ENCODE results near the gene CDH16.

CDH16 gene

DNA sequence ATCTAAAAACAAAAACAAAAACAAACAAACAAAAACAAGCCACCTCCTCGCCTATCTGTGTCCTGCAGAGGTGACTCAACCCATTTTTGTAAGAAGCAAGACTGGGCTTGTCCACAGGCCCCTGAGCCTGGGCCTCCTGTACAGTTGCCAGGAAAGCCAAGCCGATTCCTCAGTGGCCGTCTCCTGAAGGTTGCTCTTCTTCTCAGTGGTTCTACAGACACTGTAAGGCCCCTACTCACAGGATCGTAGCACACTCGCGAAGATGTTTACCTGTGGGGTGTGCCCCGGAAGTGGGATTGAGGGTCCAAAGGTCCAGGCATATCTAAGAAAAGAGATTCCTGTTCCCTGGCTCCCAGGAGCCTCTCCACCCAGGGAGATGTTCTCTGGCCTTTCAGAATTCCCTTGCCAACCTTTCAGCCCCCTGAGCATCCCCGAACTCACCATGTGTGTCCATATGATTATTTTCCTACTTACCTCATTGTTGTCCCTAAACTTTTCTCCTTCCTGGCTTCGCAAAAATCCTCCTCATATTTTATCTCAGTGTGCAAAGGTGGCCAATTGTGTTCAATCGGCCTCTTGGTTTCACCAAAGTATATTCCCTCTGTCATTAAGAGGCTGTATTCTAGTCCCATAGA, 34.9 kb upstream of the CDH16 start:
- H3K36me3 ChIP-seq (ENCODE audit: insufficient read depth, low read length) = no peaks in the 10 kb centered on the region
- WGBS = 91% methylated on average over 10 of the region's 10 CpGs
- no peak overlapping the region for H3K4me3 ChIP-seq (ENCODE audit: low read length)
- H3K4me1 ChIP-seq (ENCODE audit: insufficient read depth, low read length) = no peaks in the 10 kb centered on the region
- no peak overlapping the region for H3K9ac ChIP-seq (ENCODE audit: low read depth, low read length)
- no peak overlapping the region for H3K27ac ChIP-seq (ENCODE audit: low read depth, low read length)
- peaks cover 13% of the 10 kb centered on the region for H3K27me3 ChIP-seq (ENCODE audit: insufficient read depth, low read length)
- 0 out of 2 replicates have a peak, but pooled peaks cover 9% of the 10 kb centered on the region for H3K9me3 ChIP-seq (ENCODE audit: insufficient read depth, low read depth, low read length)

DNA sequence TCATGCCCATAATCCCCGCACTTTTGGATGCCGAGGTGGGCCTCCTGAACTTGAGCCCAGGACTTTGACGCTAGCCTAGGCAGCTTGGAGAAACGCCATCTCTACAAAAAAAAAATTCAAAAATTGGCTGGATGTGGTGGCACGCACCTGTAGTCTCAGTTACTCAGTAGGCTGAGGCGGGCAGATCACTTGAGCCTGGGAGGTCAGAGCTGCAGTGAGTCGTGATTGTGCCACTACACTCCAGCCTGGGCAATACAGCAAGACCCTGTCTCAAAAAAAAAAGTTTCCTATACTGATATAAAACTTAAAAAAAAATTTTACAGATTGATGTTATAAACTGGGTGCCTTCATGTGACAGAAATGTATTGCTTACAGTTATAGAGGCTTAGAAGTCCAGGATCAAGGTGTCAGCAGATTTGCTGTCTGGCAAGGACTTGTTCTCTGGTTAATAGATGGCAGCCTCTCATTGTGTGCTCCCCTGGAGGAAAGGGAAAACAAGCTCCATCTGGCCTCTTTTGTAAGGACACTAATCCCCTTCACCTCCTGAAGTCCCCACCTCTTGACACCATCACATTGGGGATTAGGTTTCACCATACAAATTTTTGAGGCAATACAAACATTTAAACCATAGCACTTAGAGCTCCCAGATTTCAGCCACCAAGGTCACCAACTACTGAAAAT, 33.9 kb upstream of the CDH16 start:
- H3K4me1 ChIP-seq (ENCODE audit: insufficient read depth, low read length) = no peaks in the 10 kb centered on the region
- no peak overlapping the region for H3K4me3 ChIP-seq (ENCODE audit: low read length)
- H3K27ac ChIP-seq (ENCODE audit: low read depth, low read length) = no peak overlapping the region
- no peaks in the 10 kb centered on the region for H3K36me3 ChIP-seq (ENCODE audit: insufficient read depth, low read length)
- peaks cover 22% of the 10 kb centered on the region for H3K27me3 ChIP-seq (ENCODE audit: insufficient read depth, low read length)
- no peak overlapping the region for H3K9ac ChIP-seq (ENCODE audit: low read depth, low read length)
- 89% methylated on average over 7 of the region's 7 CpGs for WGBS
- 0 out of 2 replicates have a peak, but pooled peaks cover 9% of the 10 kb centered on the region for H3K9me3 ChIP-seq (ENCODE audit: insufficient read depth, low read depth, low read length)

DNA sequence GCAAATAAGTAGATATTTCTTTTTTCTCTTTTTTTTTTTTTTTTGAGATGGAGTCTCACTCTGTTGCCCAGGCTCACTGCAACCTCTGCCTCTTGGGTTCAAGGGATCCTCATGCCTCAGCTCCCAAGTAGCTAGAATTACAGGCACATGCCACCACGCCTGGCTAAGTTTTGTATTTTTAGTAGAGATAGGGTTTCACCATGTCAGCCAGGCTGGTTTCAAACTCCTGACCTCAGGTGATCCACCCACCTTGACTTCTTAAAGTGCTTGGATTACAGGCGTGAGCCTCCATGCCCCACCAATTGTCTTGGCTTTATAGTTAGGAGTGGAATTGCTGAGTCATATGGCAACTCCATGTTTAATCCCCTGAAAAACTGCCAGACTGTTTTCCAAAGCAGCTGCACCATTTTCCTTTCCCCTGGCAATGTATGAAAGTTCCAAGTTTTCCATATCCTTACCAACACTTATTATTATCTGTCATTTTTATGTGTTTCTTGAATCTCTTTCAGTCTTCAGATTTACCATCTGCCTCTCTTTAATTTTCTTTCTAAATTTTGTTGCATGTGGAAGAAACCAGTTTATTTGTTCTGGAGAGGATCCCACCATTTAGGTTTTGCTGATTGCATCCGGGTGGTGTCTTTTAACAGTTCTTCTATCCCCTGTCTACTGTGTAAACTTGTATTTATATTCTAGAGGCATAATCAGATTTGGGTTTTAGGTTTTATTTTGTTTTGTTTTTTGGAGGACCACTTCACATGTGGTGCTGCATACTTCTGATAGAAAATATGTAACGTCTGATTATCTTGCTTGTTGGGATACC, 32.5 kb upstream of the CDH16 start:
- Histone ChIP-seq H3K27ac (ENCODE audit: low read depth, low read length) (no peak overlapping the region), H3K4me3 (ENCODE audit: low read length) (no peak overlapping the region), H3K9me3 (ENCODE audit: insufficient read depth, low read depth, low read length) (0 out of 2 replicates have a peak, but pooled peaks cover 9% of the 10 kb centered on the region), H3K9ac (ENCODE audit: low read depth, low read length) (no peak overlapping the region), H3K27me3 (ENCODE audit: insufficient read depth, low read length) (peaks cover 25% of the 10 kb centered on the region), H3K4me1 (ENCODE audit: insufficient read depth, low read length) (no peaks in the 10 kb centered on the region), H3K36me3 (ENCODE audit: insufficient read depth, low read length) (no peaks in the 10 kb centered on the region)
- 99% methylated on average over 3 of the region's 4 CpGs for WGBS

DNA sequence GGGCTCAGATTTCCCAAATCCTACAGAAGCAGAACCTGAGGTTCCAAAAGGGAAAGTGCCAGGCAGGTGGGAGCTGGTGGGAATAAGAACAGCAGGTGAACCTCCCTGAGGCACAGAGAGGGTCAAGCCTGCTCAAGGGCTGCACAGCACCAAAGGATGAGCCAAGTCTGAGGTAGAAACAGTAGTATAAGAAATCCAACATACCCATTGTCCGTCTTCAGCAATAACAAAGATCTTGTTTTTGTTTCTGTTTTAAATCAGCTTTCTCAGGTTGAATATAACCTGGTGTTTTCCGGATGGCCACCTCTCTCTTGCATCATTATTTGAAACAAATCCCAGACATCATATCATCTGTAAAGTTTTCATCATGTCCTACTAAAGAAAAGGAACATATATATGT, 31.8 kb upstream of the CDH16 start:
- H3K4me3 ChIP-seq (ENCODE audit: low read length) = no peak overlapping the region
- 0 out of 2 replicates have a peak, but pooled peaks cover 9% of the 10 kb centered on the region for H3K9me3 ChIP-seq (ENCODE audit: insufficient read depth, low read depth, low read length)
- no peaks in the 10 kb centered on the region for H3K4me1 ChIP-seq (ENCODE audit: insufficient read depth, low read length)
- H3K27me3 ChIP-seq (ENCODE audit: insufficient read depth, low read length) = peaks cover 25% of the 10 kb centered on the region
- H3K27ac ChIP-seq (ENCODE audit: low read depth, low read length) = no peak overlapping the region
- no peaks in the 10 kb centered on the region for H3K36me3 ChIP-seq (ENCODE audit: insufficient read depth, low read length)
- WGBS = 79% methylated on average over 2 of the region's 2 CpGs
- H3K9ac ChIP-seq (ENCODE audit: low read depth, low read length) = no peak overlapping the region

DNA sequence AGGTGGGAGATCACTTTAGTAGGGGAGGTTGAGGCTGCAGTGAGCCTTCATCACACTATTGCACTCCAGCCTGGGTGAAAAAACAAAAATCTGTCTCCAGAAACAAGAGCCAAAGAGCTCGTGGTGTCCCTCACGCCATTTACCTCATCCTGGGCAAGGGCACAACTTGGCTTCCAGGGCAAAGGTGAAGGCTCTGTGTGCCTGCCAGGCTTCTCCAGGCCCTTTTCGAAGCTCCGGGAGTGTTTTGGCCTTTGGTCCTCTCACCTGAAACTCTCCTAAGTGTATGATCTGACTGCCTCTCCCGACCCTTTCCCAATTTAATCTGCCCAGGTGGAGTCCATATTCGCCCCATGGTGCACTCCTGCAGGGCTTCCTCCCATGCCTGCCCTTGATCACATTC, 30.8 kb upstream of the CDH16 start:
- Histone ChIP-seq H3K9me3 (ENCODE audit: insufficient read depth, low read depth, low read length) (0 out of 2 replicates have a peak, but pooled peaks cover 9% of the 10 kb centered on the region), H3K27me3 (ENCODE audit: insufficient read depth, low read length) (peaks cover 25% of the 10 kb centered on the region), H3K4me1 (ENCODE audit: insufficient read depth, low read length) (no peaks in the 10 kb centered on the region), H3K27ac (ENCODE audit: low read depth, low read length) (no peak overlapping the region), H3K36me3 (ENCODE audit: insufficient read depth, low read length) (no peaks in the 10 kb centered on the region), H3K4me3 (ENCODE audit: low read length) (no peak overlapping the region), H3K9ac (ENCODE audit: low read depth, low read length) (no peak overlapping the region)
- 84% methylated on average over 6 of the region's 6 CpGs for WGBS

DNA sequence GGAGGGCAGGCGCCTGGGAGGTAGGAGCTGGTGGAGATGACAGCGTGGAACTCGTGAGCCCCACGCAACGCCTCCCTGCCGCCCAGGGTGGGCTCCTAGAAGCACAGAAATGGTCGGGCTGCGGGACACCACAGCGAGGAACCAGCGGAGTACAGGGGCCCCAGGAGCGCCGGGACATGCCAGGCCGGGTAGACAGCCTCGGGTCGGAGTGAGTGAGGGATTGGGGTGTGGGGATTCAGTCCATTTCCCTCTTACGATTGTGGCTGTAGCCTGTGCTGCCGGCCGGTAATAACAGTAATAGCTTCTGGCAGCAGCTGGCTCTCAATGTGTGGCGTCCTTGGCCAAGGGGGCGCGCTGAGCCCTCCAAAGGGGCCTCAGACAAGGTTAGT, 30.1 kb upstream of the CDH16 start:
- Histone ChIP-seq H3K27me3 (ENCODE audit: insufficient read depth, low read length) (peaks cover 25% of the 10 kb centered on the region), H3K9me3 (ENCODE audit: insufficient read depth, low read depth, low read length) (0 out of 2 replicates have a peak, but pooled peaks cover 9% of the 10 kb centered on the region), H3K36me3 (ENCODE audit: insufficient read depth, low read length) (peaks cover 2% of the 10 kb centered on the region; the same call in 1 of the 2 replicates), H3K4me3 (ENCODE audit: low read length) (no peak overlapping the region), H3K27ac (ENCODE audit: low read depth, low read length) (no peak overlapping the region), H3K9ac (ENCODE audit: low read depth, low read length) (no peak overlapping the region), H3K4me1 (ENCODE audit: insufficient read depth, low read length) (no peaks in the 10 kb centered on the region)
- WGBS = 64% methylated on average over 21 of the region's 21 CpGs

DNA sequence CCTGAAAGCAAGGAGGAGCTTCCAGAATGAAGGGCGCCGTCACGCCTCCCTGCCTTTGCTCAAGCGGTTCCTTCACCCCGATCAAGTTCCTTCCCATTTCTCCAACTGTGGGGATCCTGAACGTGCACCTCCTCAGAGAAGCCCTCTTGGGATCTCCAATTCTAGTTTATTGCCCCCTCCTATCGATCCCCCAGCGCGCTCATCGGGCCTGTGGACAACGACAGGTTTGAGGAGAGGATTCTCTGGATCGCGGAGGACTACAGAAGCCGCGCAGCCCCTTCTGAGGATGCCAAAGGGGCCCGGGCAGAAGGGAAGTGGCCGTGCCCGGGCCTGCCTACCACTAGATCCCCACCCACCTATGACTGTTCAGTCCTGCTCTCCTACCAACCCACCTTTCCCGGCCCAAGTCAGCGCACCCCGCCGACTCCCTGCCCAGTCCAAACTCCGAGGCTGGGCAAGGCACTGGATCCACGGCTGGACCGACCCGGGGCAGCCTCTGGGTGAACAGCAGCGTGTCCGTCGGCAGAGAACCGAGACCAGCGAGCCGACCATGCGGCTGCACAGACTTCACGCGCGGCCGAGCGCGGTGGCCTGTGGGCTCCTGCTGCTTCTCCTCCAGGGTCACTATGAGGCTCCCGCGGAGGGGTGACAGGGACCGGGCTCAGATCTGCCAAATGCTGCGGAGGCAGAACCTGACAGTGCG, 29.6 kb upstream of the CDH16 start:
- H3K9me3 ChIP-seq (ENCODE audit: insufficient read depth, low read depth, low read length) = 0 out of 2 replicates have a peak, but pooled peaks cover 9% of the 10 kb centered on the region
- H3K4me1 ChIP-seq (ENCODE audit: insufficient read depth, low read length) = no peaks in the 10 kb centered on the region
- H3K4me3 ChIP-seq (ENCODE audit: low read length) = no peak overlapping the region
- WGBS = 54% methylated on average over 44 of the region's 44 CpGs
- peaks cover 25% of the 10 kb centered on the region for H3K27me3 ChIP-seq (ENCODE audit: insufficient read depth, low read length)
- no peak overlapping the region for H3K9ac ChIP-seq (ENCODE audit: low read depth, low read length)
- peaks cover 6% of the 10 kb centered on the region; the same call in 1 of the 2 replicates for H3K36me3 ChIP-seq (ENCODE audit: insufficient read depth, low read length)
- H3K27ac ChIP-seq (ENCODE audit: low read depth, low read length) = no peak overlapping the region

DNA sequence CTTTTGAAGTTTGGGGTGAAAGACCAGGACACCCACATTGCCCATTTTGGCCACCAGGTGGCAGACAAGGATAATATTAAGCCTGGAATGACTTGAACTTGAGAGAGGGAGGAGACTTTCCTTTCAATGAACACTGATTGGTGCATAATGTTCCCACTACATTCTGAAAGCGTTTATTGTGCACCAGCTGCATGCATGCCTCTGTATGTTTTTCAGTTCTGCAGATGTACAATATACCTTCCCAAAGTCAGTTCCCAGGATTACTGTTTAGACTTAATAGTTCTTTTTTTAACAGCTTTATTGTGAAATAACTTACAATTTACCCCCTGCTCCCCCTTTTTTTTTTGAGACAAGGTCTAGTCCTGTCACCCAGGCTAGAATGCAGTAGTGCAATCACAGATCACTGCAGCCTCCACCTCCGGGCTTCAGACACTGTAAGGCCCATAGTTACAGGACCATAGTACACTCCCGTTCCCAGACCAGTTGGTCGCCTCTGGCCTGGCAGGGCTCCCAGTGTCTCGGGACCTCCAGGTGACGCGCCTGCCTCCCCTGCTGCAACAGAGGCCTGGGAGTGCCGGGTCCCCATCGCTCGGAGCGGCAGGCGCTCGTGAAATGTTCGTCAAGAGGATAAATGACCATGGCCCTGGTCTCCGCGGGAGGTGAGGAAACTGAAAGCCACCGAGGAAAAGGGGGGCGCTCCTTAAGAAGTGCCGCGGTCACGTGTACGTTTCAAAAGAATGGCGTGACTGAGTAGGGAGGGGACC, 28.8 kb upstream of the CDH16 start:
- Histone ChIP-seq H3K27ac (ENCODE audit: low read depth, low read length) (no peak overlapping the region), H3K9me3 (ENCODE audit: insufficient read depth, low read depth, low read length) (0 out of 2 replicates have a peak, but pooled peaks cover 9% of the 10 kb centered on the region), H3K9ac (ENCODE audit: low read depth, low read length) (no peak overlapping the region), H3K27me3 (ENCODE audit: insufficient read depth, low read length) (peaks cover 25% of the 10 kb centered on the region), H3K4me3 (ENCODE audit: low read length) (no peak overlapping the region), H3K4me1 (ENCODE audit: insufficient read depth, low read length) (no peaks in the 10 kb centered on the region), H3K36me3 (ENCODE audit: insufficient read depth, low read length) (peaks cover 12% of the 10 kb centered on the region; the same call in 1 of the 2 replicates)
- 51% methylated on average over 17 of the region's 23 CpGs for WGBS

DNA sequence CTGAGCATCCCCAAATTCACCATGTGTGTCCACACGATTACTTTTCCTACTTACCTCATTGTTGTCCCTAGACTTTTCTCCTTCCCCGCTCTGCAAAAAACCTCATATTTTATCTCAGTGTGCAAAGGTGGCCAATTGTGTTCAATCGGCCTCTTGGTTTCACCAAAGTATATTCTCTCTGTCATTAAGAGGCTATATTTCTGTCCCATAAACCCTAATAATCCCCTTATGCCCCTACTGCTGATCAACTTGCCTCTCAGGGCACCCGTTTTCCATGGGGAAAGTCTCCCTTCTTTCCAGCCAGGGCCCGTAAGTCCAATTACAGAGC, 28.3 kb upstream of the CDH16 start:
- H3K36me3 ChIP-seq (ENCODE audit: insufficient read depth, low read length) = peaks cover 18% of the 10 kb centered on the region
- no peak overlapping the region for H3K9ac ChIP-seq (ENCODE audit: low read depth, low read length)
- H3K4me3 ChIP-seq (ENCODE audit: low read length) = no peak overlapping the region
- no peaks in the 10 kb centered on the region for H3K4me1 ChIP-seq (ENCODE audit: insufficient read depth, low read length)
- H3K9me3 ChIP-seq (ENCODE audit: insufficient read depth, low read depth, low read length) = 0 out of 2 replicates have a peak, but pooled peaks cover 8% of the 10 kb centered on the region
- H3K27me3 ChIP-seq (ENCODE audit: insufficient read depth, low read length) = peaks cover 25% of the 10 kb centered on the region
- WGBS = 58% methylated on average over 5 of the region's 5 CpGs
- no peak overlapping the region for H3K27ac ChIP-seq (ENCODE audit: low read depth, low read length)

DNA sequence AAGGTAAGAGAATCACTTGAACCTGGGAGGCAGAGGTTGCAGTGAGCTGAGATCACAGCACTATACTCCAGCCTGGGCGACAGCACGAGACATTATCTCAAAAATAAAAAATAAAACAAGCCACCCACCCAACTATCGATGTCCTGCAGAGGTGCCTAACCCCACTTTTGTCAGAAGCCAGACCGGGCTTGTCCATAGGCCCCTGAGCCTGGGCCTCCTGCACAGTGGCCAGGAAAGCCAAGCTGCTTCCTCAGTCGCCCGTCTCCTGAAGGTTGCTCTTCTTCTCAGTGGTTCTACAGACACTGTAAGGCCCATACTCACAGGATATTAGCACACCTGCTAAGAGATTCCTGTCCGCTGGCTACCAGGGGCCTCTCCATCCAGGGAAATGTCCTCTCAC, 27.9 kb upstream of the CDH16 start:
- H3K4me3 ChIP-seq (ENCODE audit: low read length) = no peak overlapping the region
- 91% methylated on average over 7 of the region's 7 CpGs for WGBS
- peaks cover 22% of the 10 kb centered on the region for H3K36me3 ChIP-seq (ENCODE audit: insufficient read depth, low read length)
- no peak overlapping the region for H3K27ac ChIP-seq (ENCODE audit: low read depth, low read length)
- H3K9ac ChIP-seq (ENCODE audit: low read depth, low read length) = no peak overlapping the region
- 0 out of 2 replicates have a peak, but pooled peaks cover 4% of the 10 kb centered on the region for H3K9me3 ChIP-seq (ENCODE audit: insufficient read depth, low read depth, low read length)
- H3K4me1 ChIP-seq (ENCODE audit: insufficient read depth, low read length) = no peaks in the 10 kb centered on the region
- peaks cover 25% of the 10 kb centered on the region for H3K27me3 ChIP-seq (ENCODE audit: insufficient read depth, low read length)

Data from HUES64 (cell line).